ENCODE results near the gene RAMAC. TPM values are rescaled to one million over a fixed set of nuclear protein-coding genes. Genes with fewer than 3 reads are reported as not detected.

The RAMAC gene
- total RNA-seq, 4 donors from 2014 or later = 12.8 to 13.9 (median 13.8) TPM

GRCh38 chr15:82945326-82945725 lies 40.7 kb upstream of the RAMAC start:
- no peak for TF ChIP-seq CTCF (IDR thresholded peaks at IDR 0.05; ENCODE audit: low read depth)

- TF ChIP-seq CTCF (IDR thresholded peaks at IDR 0.05; ENCODE audit: low read depth) = no peak
Observed at GRCh38 chr15:82946155-82946701, 39.8 kb upstream of the RAMAC start.

- TF ChIP-seq CTCF (IDR thresholded peaks at IDR 0.05; ENCODE audit: low read depth) = no peak
Observed at GRCh38 chr15:82950295-82950694, 35.7 kb upstream of the RAMAC start.

GRCh38 chr15:82950746-82951370 lies 35.2 kb upstream of the RAMAC start:
- TF ChIP-seq CTCF (IDR thresholded peaks at IDR 0.05; ENCODE audit: low read depth) = no peak

GRCh38 chr15:82951472-82952157 lies 34.4 kb upstream of the RAMAC start:
- TF ChIP-seq CTCF (IDR thresholded peaks at IDR 0.05; ENCODE audit: low read depth) = no peak

DNA sequence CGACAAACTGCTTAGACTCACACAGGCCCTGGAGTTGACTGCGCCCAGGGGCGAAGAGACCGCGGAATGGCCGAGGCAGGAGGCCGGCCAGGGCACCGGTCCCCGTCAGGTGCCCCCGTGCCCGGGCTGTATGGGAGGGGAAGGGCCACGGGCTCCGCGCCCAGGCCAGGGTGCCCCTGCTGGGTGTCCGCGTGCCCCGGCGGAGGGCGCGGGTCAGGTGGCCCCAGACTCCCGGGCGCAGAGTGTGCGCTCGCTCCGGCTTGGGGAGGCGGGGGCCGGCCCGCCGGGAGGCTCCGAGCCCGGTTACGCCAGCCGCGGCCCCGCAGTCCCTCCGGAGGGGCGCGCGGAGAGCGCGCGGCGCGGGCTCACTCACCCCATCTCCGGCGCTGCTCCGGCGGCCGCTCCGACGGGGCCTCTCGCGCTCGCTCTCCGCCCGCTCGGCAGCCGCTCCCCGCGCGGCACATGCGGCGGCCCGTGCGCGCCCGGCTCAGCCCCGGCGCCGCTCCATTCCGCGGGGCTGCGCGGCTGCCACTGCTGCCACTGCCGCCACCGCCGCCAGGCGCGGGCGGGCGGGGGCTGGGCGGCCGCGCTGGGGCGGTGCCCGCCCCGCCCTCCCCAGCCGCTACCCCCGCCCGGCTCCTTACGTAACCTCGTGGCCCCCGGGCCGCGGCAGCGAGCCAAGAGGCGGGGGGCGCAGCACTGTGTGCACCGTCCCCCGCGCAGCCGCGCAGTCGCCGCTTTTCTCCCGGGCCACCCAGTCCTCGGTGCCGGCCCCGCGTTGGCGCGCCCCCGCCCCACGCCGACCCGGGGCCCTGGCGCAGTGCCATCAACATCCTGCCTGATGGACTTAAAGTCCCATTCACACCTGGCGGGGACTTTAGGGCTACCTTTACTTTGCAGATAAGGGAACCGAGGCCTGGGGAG lies 33.6 kb upstream of the RAMAC start, which contains the start of gene HOMER2:
Gene HOMER2, minus strand, starts transcription at position 563 of the 924 bp plus-strand sequence. Its CDS starts 185 bp downstream, at position 378.
- no peak for TF ChIP-seq CTCF (IDR thresholded peaks at IDR 0.05; ENCODE audit: low read depth)
